OCI-LY1 (cell line): ENCODE measurements around the gene GPRC5C.

Experiments used
- EZH2 ChIP-seq: fragments of 200-600 bp; sonication (generic), shearing (Covaris generic); IDR thresholded peaks from 2 replicates; pipeline ENCODE4 v1.8.0; 2017; ENCODE audit warnings: borderline replicate concordance, mixed run types, mild to moderate bottlenecking, antibody characterized with exemption, low read length, moderate library complexity, mixed read lengths
- TF ChIP-seq, protein P1 (sequence below): fragments of 200-600 bp; sonication (generic), shearing (Covaris generic); IDR thresholded peaks from 2 replicates; pipeline ENCODE4 v1.5.1; 2017; ENCODE audit warnings: mild to moderate bottlenecking, antibody characterized with exemption, low read length, moderate library complexity, mixed read lengths

DNA sequence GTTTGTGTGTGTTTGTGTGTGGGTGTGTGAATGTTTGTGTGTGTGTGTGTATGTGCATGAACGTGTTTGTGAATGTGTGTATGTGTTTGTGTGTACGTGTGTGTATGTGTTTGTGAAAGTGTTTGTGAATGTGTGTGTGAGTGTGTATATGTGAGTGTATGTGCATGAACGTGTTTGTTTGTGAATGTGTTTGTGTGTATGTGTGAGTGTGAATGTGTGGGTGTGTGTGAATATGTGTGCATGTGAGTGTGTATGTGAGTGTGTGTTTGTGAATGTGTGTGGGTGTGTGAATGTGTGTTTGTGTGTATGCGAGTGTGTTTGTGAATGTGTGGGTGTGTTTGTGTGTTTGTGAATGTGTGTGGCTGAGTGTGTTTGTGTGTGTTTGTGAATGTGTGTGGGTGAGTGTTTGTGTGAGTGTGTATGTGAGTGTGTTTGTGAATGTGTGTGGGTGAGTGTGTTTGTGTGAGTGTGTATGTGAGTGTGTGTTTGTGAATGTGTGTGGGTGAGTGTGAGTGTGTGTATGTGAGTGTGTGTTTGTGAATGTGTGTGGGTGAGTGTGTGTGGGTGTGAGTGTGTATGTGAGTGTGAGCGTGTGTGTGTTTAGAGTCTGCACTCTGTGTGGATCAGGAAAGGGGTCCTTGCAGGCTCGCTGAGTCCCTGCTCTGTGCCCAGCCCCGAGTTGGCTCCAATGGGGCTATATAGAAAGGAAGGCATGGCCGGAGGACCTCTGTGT lies 33.7 kb downstream of the GPRC5C start:
- TF ChIP-seq, protein P1, sequence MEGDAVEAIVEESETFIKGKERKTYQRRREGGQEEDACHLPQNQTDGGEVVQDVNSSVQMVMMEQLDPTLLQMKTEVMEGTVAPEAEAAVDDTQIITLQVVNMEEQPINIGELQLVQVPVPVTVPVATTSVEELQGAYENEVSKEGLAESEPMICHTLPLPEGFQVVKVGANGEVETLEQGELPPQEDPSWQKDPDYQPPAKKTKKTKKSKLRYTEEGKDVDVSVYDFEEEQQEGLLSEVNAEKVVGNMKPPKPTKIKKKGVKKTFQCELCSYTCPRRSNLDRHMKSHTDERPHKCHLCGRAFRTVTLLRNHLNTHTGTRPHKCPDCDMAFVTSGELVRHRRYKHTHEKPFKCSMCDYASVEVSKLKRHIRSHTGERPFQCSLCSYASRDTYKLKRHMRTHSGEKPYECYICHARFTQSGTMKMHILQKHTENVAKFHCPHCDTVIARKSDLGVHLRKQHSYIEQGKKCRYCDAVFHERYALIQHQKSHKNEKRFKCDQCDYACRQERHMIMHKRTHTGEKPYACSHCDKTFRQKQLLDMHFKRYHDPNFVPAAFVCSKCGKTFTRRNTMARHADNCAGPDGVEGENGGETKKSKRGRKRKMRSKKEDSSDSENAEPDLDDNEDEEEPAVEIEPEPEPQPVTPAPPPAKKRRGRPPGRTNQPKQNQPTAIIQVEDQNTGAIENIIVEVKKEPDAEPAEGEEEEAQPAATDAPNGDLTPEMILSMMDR = no peak
- no peak for TF ChIP-seq EZH2
